GM10266 (cell line): ENCODE results near the gene TCERG1L.

Source experiments
- DNase-seq: peaks from one replicate; pipeline ENCODE4 v3.0.0; 2012; ENCODE audit errors: extremely low spot score
- CTCF ChIP-seq: IDR thresholded peaks from 2 replicates; pipeline ENCODE4 v1.5.1; 2012; ENCODE audit warnings: mild to moderate bottlenecking, low read depth; ENCODE audit not compliant: control insufficient read depth, insufficient read depth; ENCODE audit errors: missing control alignments

TCERG1L gene

DNA sequence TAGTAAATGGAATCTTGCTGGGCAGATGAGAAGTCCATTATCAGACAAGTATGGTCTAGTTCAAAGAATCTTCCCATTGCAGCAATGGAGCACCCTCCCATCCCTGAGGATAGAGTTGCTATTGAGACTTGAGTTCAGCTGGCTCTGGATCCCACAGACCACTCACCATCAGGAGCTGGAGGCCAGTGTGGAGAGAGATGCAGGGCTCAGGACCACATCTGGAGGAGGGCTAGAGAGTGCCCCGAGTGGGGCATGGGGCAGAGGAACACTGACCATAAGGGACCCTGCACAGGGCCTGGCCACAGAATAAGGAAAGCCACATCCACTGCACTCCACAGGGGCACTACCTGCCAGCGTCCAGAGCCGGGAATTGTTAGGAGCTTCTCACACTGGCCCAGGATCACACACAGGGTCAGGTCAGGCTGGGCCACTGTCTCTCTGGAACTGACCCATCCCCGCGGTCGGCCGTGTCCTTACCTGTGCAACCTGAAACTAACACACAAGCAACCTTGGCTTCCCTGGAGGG, 41.3 kb upstream of the TCERG1L start:
- no peak for DNase-seq
- TF ChIP-seq CTCF, result no peak

GRCh38 chr10:131350660-131351059, 39.1 kb upstream of the TCERG1L start:
- TF ChIP-seq CTCF, result no peak
- DNase-seq, result no peak

- TF ChIP-seq CTCF, result no peak
- no peak for DNase-seq
These were observed 38.7 kb upstream of the TCERG1L start for GRCh38 chr10:131350245-131350644.

- TF ChIP-seq CTCF, result no peak
- no peak for DNase-seq
These were observed 34.9 kb upstream of the TCERG1L start for GRCh38 chr10:131346456-131346855.

- no peak for TF ChIP-seq CTCF
- DNase-seq, result no peak
These were observed 34.2 kb upstream of the TCERG1L start for GRCh38 chr10:131345691-131346090.

GRCh38 chr10:131344747-131345146, 33.2 kb upstream of the TCERG1L start:
- TF ChIP-seq CTCF, result no peak
- DNase-seq, result no peak

- DNase-seq, result no peak
- TF ChIP-seq CTCF, result no peak
These were observed 26.2 kb upstream of the TCERG1L start for GRCh38 chr10:131337741-131338140.
